ENCODE data around the gene NACC1.

Gene NACC1

DNA sequence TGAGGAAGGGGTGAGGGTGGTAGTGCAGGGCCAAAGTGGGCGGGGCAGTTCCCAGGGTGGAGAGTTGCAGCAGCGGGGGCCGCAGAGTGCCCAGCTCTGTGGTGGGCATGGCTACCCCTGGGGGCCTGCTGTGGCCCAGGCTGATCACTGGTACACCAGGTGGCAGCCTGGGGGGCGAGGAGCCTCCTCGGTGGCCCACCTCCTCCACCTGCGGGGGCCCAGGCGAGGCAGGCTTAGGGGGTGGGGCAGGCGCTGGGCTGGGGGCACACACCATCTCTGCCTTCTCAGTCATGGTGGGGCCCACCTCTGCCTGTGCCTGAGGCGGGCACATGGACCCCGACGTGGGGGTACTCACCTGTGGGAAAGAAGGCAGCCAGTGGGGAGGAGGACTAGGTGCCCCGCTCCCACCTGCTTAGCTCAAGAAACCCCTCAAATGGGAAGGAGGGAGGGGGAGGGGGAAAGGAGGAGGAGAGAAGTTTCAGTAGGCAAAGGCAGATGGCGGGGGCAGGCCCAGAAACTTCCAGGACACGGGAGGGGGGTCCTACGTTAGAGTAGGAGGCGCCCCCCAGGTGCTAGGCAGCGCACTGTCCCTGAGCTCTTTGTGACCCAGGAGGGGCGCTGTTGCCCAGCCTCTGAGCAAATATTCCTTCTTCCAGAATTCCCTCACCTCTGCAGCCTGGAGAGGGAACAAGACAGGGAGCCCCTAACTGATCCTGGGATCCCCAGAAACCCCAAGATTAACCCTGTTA is 17.0 kb upstream of the NACC1 start:
- no peak for DNase-seq

DNA sequence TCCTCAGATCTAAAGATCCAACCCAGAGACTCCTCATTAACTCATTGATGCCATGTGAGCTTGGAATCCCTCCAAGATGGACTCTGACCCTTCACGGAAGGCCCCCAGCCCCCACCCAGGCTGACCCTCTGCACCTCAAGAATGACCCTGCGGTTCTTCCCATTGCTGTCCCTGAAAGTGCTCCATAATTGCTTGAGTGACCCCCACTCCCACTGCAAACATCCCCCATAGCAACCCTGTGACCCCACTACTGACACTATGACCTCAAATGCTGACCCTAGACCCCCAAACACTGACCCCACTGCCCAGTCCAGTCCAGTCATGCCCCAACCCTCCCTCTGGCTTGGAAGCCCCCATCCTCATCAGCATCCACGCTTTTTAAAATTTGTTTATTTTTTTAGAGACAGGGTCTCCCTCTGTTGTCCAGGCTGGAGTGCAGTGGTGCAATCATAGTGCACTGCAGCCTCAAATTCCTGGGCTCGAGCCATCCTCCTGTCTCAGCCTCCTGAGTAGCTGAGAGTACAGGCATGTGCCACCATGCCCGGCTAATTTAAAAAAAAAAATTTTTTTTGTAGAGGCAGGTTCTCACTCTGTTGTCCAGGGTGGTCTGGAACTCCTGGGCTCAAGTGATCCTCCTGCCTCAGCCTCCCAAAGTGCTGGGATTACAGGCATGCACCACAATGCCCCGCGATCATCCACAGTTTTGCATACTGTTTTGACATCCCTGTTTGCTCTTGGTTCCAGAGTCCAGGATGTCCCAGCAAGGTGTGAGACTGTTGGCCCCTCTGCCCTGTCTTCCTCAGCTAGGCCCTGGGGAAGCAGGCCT is 16.3 kb upstream of the NACC1 start:
- no peak for DNase-seq

DNA sequence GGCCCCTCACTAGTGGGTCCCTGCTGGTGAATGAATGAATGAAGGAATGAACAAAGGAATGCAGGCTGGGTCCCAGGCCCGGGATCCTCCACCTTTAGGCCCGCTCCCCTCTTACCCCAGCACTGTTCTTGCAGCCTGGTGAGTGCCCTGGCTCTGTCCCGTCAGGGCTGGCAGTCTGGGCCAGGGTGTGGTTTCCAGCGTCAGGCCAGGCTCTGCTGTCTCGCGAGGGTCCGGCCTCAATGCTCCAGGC is 15.7 kb upstream of the NACC1 start:
- no peak for DNase-seq

DNA sequence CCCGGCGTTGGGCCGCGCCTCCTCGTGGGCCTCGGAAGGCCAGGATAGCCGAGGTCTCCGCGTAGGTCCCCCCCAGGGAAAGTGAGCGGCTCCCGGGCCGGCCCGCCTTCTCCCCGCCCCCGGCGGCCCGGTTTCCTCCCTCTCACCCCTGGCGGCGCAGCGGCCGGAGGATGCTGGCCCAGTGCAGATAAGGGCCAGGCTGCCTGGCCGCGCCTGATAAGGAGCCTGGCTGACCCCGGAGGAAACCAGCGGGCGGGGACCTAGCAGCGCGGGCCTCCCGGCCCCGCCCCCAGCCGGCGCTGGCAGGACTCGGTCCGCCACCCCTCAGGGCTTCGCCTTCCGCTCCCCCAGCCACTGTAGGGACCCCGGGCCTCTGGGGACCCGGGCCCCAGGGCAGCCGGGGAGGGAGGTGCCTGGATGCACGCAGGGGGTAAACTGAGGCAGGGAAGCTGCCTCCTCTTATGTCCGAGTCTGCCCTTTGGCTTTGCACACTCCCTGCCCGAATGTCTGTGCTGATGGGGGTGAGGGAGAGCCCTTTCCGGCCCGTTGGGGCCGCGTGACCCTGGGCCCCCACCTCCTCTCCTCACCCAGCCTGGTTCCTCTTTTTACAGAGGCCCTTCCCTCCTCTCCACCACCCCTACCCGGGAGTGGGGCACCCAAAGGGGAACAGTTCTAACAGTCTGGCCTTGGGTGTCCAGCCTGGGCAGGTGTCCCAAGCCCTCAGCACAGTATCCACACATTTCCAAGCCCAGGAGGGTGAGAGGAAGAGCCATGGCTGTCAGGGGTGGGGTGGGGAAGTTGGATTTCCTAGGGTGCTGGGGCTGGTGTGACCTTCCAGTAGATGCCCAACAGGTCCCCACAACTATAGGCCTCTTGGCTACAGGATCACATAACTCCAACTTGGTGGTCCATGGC is 15.1 kb upstream of the NACC1 start, which contains the start of gene LYL1:
TSS of gene LYL1 (minus strand) at position 193 of the 915 bp plus-strand sequence. CDS start 1,687 bp downstream, outside the sequence.
- no peak for DNase-seq

DNA sequence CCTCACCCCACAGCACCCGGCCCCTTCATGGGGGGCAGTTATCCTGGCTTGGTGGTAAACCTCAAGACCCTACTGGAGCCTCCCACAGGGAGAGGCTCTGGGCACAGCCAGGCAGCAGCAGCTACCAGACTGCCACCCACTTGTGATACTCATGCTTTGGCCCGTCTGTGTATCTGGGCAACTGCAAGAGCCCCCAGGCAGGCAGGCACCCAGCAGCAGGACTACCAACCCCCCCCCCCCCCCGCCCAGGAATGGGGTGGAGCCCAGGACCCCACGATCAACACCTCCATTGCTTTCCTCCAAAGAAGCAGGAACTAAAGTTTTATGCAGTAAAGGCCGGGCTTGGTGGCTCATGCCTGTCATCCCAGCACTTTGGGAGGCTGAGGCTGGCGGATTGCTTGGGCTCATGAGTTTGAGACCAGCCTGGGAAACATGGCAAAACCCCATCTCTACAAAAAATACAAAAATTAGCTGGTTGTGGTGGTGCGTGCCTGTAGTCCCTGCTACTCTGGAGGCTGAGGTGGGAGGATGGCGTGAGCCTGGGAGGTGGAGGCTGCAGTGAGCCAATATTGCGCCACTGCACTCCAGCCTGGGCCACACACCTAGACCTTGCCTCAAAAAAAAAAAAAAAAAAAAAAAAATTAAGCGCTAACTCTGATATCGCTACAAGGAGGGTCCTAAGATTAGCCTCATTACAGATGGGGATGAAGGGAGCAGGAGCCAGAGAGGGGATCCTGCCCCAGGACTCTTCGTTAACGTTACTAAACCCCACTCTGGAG is 14.3 kb upstream of the NACC1 start:
- DNase-seq = no peak

DNA sequence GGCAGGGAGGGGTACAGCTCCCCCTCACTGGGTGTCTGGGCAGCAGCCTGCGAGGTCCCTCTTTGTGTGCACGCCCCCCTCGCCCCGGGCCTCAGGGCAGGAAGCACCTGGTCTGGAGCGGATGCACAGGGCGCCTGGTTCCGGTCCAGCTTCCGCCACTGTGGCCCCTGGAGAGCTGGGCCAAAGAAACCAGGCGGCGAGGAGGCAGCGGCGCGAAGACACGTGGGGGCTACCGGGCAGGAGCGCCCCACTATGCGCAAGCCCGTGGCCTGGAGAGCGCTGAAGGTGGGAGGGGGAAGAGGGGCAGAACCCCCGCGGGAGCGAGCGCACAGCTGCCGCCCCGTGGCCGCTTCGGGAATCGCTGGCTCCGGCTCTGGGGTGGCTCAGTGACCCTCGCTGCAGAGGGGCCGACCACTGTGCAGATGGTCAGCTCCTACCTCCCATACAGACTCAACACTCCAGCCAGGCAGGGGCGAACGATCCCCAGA is 13.7 kb upstream of the NACC1 start:
- no peak for DNase-seq

DNA sequence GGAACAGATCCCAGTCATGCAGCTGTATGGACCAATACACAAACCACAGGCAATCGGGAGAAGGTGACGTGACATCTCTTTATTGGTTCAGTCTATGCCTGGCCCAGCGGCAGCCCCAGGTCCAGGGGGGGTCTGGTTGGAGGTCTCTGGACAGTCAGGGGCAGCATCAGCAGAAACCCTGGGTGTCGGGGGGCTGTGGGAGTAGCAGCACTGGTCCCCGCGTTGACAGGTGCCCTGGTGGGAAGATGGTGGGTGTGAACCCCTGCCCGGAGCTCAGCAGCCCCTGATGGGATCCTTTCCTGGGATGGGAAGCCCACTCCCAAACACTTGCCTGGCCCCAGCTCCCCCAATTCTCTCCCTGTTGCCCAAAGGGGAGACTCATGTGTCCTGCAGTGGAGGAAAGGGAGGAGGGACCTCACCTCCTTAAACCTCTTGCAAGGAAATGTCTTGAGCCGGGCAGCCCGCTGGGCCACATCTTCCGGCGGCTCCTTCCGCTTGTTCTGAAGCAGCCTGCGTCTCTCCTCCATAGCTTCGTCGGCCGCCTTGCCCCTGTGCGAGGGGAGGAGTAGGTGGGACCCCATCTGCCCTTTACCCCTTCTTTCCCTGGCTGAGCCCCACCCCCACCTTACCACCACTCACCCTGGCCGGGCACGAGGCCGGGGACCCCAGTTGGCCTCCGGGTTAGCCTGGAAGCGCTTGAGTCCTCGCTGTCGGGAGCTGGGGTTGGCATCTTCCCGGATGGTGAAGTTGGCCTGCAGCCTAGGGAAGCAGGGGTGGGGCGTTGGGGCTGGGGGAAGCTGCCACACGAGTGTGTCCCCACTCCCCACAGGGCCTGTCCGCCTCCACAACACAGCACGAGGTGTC is 13.0 kb upstream of the NACC1 start:
- no peak for DNase-seq

DNA sequence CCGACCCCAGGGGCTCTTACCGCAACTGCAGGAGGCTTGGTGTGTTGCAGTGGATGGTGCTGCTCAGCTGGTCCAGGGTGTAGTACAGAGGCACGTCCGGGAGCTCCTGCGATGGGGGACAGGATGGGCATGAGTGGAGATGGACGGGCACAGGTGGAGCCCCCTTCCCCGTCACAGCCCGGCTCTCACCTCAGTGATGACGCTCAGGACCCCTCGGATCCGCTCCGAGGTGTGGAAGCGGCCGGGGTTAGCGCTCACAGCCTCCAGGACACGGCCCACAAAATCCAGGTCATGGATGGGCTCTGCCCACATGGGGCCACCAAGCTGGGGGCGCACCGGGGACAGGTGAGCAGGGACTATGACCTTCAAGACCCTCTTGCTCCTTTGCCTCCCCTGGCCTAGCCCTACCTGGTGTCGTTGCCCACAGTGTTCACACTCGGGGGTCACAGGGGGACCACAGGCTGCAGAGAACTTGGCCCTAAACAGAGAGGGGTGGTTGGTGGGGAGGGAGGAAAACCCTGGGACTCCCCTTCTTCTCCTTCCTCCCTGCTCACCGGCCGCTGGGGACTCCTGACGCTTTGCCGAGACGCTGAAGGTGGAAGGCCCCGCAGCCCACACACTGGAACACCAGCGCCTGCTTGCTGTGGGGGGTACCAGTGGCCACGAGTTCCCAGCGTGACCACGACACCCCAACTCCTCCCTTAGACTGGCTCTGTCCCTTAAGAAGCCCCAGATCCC is 8.5 kb upstream of the NACC1 start:
- no peak for DNase-seq

DNA sequence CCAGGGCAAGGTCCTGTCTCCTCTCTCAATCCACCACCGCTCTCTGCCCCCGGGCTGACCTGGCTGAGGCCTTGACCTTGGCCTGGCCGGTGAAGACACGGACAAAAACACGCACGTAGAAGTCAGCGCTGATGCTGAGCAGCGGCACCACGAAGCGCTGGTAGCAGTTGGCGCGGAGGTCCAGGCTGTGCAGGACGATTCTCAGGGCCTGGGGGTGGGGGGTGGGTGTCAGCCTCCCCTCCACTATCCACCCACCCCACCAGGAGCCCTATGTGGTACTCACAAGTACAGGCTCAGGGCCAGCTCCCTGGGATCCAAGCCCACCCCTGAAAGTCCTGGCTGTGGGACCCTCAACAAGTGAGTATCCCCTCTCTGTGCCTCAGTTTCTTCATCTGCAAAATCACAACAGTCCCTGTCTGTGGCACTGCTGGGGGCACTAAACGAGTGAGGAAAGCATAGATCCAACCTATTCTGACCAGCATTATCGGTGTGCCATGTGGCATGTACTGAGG is 7.9 kb upstream of the NACC1 start:
- no peak for DNase-seq

DNA sequence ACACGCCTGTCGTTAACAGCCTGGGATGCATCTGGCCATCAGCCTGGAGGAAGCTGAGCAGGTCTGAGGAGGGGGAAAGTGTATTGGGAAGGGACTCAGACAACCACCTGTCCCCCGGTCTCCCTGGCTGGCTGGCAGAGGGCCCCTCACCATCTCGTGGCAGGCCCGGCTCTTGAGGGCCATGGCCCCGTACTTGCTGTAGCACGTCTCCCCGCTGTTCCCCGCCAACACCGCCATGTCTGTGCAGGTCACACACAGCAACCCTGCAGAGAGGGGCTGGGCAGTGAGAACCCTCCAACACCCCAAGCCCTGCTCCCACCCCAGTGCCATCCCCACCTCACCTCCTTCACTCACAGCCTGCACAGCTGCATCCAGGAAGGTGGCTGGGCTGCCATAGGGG is 5.5 kb upstream of the NACC1 start:
- no peak for DNase-seq

DNA sequence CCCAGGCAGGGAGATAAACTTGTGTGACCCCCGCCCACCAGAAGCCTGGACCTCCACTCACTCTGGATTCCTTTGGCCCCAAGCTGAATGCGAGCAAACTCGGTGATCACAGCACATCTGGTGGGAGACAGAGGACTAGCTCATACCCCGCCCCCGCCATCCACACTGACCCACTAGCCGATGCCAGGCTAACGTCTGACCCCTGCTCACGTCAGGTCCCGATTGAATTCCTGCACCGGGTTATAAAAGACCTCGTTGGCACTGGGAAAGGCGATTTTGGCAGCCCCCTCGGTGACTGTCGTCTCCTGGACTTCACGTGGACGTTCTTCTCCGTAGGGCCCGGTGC is 2.2 kb upstream of the NACC1 start:
- no peak for DNase-seq

DNA sequence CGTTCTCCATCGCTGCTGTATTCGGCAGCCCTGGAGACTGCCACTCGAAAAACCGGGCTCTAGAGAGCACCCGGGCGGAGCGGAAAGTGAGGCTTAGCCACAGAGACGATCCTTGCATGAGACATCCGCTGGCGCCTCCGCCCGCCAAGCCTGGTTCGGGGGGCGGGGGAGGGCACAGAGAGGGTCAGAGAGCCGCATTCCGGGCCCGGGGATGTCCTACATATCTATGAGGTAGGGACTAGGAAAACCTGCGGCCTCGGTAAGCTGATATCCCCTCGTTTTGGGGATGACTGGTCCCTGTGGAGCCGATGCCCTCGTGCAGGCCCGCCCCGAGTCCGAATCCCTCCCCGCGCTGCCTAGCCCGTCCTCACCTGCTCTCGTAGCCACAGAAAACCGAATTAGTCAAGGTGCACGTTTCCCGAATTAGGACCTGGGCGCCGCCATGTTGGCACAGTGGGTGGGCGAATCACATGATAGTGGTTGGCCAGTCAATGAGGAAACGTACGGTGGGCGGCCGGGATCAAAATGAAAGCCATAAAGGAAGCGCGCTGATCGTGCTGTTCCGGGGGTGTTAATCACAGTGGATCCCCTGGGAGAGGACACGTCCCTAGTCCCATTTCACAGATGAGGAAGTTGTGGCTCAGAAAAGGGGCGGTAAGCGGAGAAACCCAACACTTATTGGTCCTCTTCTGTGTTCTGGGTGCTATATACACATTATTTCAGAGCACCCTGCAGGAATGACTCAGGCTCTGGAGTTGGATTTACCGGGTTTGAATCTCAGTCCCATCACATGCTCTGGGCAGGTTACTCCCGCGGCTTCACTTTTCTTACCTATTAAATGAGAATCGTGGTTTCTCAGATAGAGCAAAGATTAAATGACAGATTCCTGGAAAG is 1.5 kb upstream of the NACC1 start, which contains the start of gene TRMT1:
TSS of gene TRMT1 (minus strand) at position 459 of the 894 bp plus-strand sequence. CDS start at position 118, 341 bp downstream.
- peak; percentile 90 for DNase-seq

DNA sequence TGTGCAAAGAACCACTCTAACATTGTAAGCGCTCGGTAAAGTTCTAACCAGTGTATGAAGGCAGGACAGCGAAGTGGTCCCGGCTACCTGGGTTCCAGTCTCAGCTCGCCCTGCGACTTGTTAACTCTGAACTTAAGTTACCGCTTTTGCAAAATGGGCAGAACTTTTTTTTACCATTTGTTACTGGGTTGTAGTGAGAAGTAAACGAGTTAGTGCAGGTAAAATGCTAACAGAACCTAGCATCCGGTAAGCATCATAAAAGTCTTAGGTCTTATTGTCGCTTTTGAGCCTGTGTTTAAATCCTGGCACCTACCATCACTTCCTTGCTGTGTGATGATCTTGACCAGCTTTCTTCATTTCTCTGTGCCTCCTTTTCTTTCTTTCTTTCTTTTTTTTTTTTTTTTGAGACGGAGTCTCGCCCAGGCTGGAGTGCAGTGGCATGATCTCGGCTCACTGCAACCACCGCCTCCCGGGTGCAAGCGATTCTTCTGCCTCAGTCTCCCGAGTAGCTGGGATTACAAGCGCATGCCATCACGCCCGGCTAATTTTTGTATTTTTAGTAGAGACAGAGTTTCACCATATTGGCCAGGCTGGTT is 790 bp upstream of the NACC1 start:
- DNase-seq = no peak

DNA sequence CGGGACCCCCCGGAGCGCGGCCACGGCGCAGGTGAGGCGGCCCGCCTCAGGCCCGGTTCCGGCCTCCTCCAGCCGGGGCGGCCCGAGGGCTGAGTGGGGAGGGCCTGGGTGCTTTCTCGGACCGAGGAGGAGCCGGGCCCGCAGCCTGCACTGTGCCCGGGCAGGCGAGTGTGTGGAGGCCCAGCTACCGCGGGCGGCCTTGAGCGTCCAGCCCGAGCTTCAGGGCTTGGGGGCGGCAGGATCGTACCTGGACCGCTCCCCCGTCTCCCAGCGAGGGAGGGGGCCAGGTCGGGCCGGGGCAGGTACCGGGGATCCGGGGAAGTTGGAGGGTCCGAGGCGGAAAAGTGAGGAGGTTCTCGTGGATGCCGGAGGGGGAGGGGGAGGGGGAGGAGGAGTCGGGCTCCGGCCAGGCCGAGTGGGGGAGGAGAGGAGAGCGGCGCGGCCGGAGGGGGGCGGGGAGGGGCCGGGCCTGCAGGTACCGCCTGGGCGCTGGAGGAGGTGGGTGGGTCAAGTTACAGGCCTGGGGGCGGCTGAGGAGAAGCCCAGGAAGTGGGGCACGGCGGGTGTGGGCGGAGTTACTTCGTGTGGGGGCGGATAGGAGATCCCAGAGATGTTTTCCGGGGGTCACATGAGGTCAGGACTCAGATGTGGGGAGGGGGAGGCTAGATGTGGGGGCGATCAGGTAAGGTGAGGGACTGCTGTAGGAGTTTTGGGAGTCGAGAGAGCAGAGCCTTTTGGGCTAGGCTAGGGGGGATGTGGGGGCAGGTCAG is 545 bp downstream of the NACC1 start:
- DNase-seq = peak; percentile 18

DNA sequence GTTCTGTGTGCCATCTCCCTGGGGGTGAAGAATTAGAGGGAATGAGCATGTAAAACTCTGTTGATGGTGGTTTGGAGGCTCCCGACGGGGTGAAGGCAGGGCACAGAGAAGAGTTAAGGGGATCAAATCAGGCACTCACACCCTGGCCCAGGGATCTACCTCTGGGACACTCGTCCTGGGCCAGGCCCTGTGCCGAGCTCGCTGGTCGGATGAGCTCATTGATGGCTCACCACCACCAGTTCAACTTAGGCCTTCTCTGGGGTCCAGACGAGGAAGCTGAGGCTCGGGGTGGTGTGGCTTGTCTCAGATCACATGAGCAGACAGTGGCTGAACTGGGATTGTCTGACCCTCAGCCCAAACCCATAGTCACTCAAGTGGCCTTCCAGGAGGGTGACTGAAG is 1.6 kb downstream of the NACC1 start:
- no peak for DNase-seq

DNA sequence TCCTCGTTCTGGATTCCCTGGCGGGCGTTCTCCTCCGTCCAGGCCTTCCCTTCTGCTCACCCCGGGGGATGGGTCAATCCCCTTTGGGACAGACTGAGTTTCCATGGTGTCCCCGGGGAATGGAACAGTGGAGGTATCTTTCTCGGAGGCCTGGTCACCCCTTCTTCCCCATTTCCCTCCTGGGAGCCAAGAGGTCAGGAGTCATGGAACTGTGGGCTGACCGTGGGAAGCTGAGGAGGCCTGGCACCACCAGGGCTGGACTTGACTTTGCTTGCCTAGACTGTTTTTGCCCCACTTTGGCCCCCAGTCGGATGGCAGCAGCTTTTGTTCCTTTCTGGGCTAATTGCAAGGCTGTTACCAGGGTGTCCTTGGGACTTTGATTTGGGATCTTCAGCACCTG is 2.0 kb downstream of the NACC1 start:
- DNase-seq = no peak

DNA sequence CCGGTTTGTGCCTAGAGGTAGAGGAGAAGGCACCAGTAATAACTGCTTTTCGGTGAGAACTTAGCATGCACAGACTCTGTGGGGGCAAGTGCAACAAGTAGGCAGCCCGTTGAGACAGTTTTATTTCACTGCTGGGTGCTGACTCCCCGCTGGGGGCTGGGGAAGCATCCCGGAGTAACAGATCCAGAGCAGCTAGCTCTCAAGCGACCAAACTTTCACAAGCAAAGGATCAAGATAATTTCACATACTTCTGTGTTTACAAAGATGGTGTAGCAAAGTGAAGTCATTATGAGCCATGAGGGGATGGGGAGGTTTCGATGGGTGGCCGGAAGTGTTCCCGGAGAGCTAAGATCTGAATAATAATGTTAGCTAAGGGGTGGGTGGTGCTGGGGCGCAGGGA is 2.8 kb downstream of the NACC1 start:
- no peak for DNase-seq

All from kidney glomerular epithelial cell (primary cell).